ENCODE data around the gene TGFBR1. TPM values are rescaled to one million over a fixed set of nuclear protein-coding genes. Genes with fewer than 3 reads are reported as not detected.

TGFBR1 gene
- total and polyA plus RNA-seq, 2 donors = 14.9 to 120 TPM

GRCh38 chr9:99180662-99181061 is 75.7 kb downstream of the TGFBR1 start:
- DNase-seq (ENCODE audit: extremely low spot score) = no peak
- Histone ChIP-seq H3K4me3 (ENCODE audit: low read depth, low read length) (no peak overlapping the region), H3K27ac (ENCODE audit: low read depth) (no peak overlapping the region), H3K36me3 (ENCODE audit: insufficient read depth) (no peaks in the 10 kb centered on the region), H3K4me1 (ENCODE audit: insufficient read depth) (no peaks in the 10 kb centered on the region)
- 80% methylated on average over 9 of the region's 9 CpGs for WGBS

DNA sequence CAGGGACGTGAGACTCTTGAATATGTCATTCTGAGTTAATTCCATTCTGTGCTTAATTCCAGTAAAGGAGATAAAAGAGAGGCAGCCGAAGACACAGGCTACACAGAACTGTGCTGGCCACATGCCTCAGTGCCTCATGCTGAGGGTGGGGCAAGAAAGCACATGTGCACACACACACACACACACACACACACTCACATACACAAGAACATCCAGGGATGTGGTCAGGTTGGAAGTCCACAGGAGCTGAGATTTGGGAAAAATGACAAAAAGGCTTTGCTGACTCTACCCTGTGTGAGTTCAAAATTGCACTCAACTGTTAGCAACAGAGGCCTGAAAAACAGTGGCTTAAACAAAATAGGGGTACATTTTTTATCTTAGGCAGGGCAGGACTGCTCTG is 76.3 kb downstream of the TGFBR1 start:
- WGBS = 59% methylated on average over 2 of the region's 2 CpGs
- Histone ChIP-seq H3K36me3 (ENCODE audit: insufficient read depth) (no peaks in the 10 kb centered on the region), H3K27ac (ENCODE audit: low read depth) (no peak overlapping the region), H3K4me1 (ENCODE audit: insufficient read depth) (no peaks in the 10 kb centered on the region), H3K4me3 (ENCODE audit: low read depth, low read length) (no peak overlapping the region)
- no peak for DNase-seq (ENCODE audit: extremely low spot score)

- no peak for DNase-seq (ENCODE audit: extremely low spot score)
- Histone ChIP-seq H3K4me3 (ENCODE audit: low read depth, low read length) (no peak overlapping the region), H3K27ac (ENCODE audit: low read depth) (no peak overlapping the region), H3K4me1 (ENCODE audit: insufficient read depth) (no peaks in the 10 kb centered on the region), H3K36me3 (ENCODE audit: insufficient read depth) (no peaks in the 10 kb centered on the region)
- 81% methylated on average over 4 of the region's 4 CpGs for WGBS
Observed at GRCh38 chr9:99181621-99182020, 76.7 kb downstream of the TGFBR1 start.

GRCh38 chr9:99182356-99182755 is 77.4 kb downstream of the TGFBR1 start:
- 80% methylated on average over 3 of the region's 3 CpGs for WGBS
- Histone ChIP-seq H3K27ac (ENCODE audit: low read depth) (no peak overlapping the region), H3K4me1 (ENCODE audit: insufficient read depth) (no peaks in the 10 kb centered on the region), H3K36me3 (ENCODE audit: insufficient read depth) (no peaks in the 10 kb centered on the region), H3K4me3 (ENCODE audit: low read depth, low read length) (no peak overlapping the region)
- DNase-seq (ENCODE audit: extremely low spot score) = no peak

DNA sequence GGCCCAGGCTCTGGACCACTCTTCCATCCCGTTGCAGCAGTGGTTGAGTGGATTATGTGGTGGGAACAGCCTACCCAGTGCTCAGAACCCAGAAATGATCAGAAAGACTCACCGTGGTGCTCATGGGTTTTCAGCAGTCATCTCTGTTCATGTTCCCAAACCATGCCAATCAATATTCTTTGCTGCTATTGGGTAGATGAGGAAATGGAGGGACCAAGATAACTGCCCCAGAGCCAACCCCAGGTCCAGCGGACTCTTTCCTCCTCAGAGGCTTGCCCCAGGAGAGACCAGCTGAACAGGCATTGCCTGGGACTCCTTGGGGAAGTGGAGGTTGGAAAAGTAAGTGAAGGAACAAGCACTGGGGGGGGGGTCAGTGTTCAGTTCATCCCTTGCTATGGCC is 78.7 kb downstream of the TGFBR1 start:
- H3K36me3 ChIP-seq (ENCODE audit: insufficient read depth) = no peaks in the 10 kb centered on the region
- no peak overlapping the region for H3K27ac ChIP-seq (ENCODE audit: low read depth)
- no peaks in the 10 kb centered on the region for H3K4me1 ChIP-seq (ENCODE audit: insufficient read depth)
- DNase-seq (ENCODE audit: extremely low spot score) = no peak
- WGBS = 93% methylated on average over 3 of the region's 3 CpGs
- no peak overlapping the region for H3K4me3 ChIP-seq (ENCODE audit: low read depth, low read length)

DNA sequence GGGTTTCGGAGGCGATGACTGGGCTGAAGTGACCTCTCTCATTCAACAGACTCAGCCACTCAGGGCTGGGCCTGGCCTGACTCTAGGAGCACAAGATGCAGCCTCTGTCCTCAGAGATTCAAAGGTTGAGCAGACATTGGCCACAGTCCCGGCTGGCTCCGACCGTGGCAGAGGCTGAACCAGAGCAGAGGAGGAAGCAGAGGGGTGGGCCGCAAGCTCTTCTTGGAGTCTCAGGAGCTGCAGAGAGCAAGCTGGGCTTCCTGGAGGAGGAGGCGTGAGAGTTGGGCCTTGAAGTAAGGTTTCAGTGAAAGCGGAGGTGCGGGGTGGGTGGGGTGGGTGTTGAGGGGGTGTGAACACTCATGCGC is 79.2 kb downstream of the TGFBR1 start:
- H3K27ac ChIP-seq (ENCODE audit: low read depth) = no peak overlapping the region
- DNase-seq (ENCODE audit: extremely low spot score) = no peak
- no peak overlapping the region for H3K4me3 ChIP-seq (ENCODE audit: low read depth, low read length)
- H3K36me3 ChIP-seq (ENCODE audit: insufficient read depth) = no peaks in the 10 kb centered on the region
- WGBS = 61% methylated on average over 10 of the region's 10 CpGs
- no peaks in the 10 kb centered on the region for H3K4me1 ChIP-seq (ENCODE audit: insufficient read depth)

DNA sequence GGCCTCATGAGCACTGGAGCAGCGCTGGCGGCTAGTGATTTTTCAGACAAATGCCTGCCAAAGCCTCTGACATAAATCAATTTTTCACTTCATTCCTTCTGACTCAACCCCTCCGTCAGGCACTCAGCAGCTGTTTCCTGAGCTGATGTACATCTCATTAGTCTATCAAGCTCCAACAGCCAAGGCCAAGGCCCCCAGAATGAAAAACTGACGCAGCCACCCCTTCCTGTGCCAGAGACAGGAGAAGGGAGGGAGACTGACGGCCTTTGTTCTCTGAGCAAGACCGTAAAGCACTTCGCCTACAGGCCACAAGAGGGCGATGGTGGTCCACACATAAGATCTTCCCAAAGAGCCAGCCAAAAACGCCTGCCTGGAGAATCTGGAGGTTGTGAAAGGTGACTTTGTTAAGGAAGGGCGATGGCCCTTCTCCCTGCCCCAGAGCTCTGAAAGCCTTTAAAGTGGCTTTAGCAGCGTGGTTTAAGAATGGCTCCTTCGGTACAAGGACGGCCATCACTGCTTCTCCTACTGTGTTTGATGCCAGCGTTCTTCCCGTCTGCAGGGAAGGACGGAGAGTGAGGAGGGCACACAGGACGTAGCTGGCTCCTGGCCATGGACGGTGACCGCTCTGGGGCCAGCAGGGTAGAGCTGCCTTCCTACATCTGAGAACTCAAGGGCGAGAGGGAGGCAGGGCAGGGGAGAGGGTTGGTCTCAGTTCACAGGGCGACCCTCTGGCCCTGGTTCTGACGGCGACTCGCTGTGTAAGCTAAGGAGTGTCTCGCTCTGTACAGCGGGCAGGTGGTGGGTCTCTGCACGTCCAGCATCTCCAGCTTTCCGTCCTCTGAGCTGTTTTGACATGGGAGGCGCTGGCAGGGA is 79.8 kb downstream of the TGFBR1 start:
- no peak overlapping the region for H3K4me3 ChIP-seq (ENCODE audit: low read depth, low read length)
- WGBS = 29% methylated on average over 29 of the region's 29 CpGs
- no peaks in the 10 kb centered on the region for H3K36me3 ChIP-seq (ENCODE audit: insufficient read depth)
- no peak overlapping the region for H3K27ac ChIP-seq (ENCODE audit: low read depth)
- peak; percentile 81 for DNase-seq (ENCODE audit: extremely low spot score)
- no peaks in the 10 kb centered on the region for H3K4me1 ChIP-seq (ENCODE audit: insufficient read depth)

GRCh38 chr9:99185348-99185632 is 80.4 kb downstream of the TGFBR1 start:
- Histone ChIP-seq H3K4me3 (ENCODE audit: low read depth, low read length) (no peak overlapping the region), H3K4me1 (ENCODE audit: insufficient read depth) (no peaks in the 10 kb centered on the region), H3K36me3 (ENCODE audit: insufficient read depth) (no peaks in the 10 kb centered on the region), H3K27ac (ENCODE audit: low read depth) (no peak overlapping the region)
- no peak for DNase-seq (ENCODE audit: extremely low spot score)
- 82% methylated on average over 5 of the region's 5 CpGs for WGBS

- 88% methylated on average over 5 of the region's 5 CpGs for WGBS
- no peak for DNase-seq (ENCODE audit: extremely low spot score)
- no peak overlapping the region for H3K27ac ChIP-seq (ENCODE audit: low read depth)
- no peak overlapping the region for H3K4me3 ChIP-seq (ENCODE audit: low read depth, low read length)
- H3K36me3 ChIP-seq (ENCODE audit: insufficient read depth) = no peaks in the 10 kb centered on the region
- no peaks in the 10 kb centered on the region for H3K4me1 ChIP-seq (ENCODE audit: insufficient read depth)
Observed at GRCh38 chr9:99185934-99186333, 81.0 kb downstream of the TGFBR1 start.

GRCh38 chr9:99187311-99187710 is 82.4 kb downstream of the TGFBR1 start:
- Histone ChIP-seq H3K27ac (ENCODE audit: low read depth) (no peak overlapping the region), H3K36me3 (ENCODE audit: insufficient read depth) (no peaks in the 10 kb centered on the region), H3K4me1 (ENCODE audit: insufficient read depth) (no peaks in the 10 kb centered on the region), H3K4me3 (ENCODE audit: low read depth, low read length) (no peak overlapping the region)
- no peak for DNase-seq (ENCODE audit: extremely low spot score)
- WGBS = 85% methylated on average over 4 of the region's 4 CpGs

DNA sequence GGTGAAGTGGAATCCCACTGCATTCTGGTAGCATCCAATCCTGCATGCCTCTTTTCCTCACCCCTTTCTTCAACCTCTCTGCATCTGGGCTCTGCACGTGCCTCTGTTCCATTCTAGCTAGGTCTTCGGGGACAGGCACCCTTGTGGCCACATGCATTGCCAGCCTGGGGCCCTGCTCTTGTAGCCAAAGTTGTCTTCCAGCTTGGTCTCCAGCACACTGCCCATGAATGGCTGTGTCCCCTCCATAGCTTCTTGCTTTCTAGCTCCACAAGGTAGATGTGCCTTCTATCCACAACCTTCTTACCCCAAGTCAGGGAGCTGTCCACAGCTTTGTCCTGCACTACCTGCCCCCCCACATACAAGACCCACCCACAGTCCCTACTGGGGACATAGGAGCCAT is 84.3 kb downstream of the TGFBR1 start:
- Histone ChIP-seq H3K27ac (ENCODE audit: low read depth) (no peak overlapping the region), H3K4me3 (ENCODE audit: low read depth, low read length) (no peak overlapping the region), H3K36me3 (ENCODE audit: insufficient read depth) (no peaks in the 10 kb centered on the region), H3K4me1 (ENCODE audit: insufficient read depth) (no peaks in the 10 kb centered on the region)
- WGBS = 76% methylated on average over 2 of the region's 2 CpGs
- no peak for DNase-seq (ENCODE audit: extremely low spot score)

GRCh38 chr9:99189887-99190596 is 85.1 kb downstream of the TGFBR1 start:
- H3K4me3 ChIP-seq (ENCODE audit: low read depth, low read length) = no peak overlapping the region
- DNase-seq (ENCODE audit: extremely low spot score) = no peak
- H3K27ac ChIP-seq (ENCODE audit: low read depth) = no peak overlapping the region
- no peaks in the 10 kb centered on the region for H3K4me1 ChIP-seq (ENCODE audit: insufficient read depth)
- WGBS = 59% methylated on average over 8 of the region's 8 CpGs
- no peaks in the 10 kb centered on the region for H3K36me3 ChIP-seq (ENCODE audit: insufficient read depth)

DNA sequence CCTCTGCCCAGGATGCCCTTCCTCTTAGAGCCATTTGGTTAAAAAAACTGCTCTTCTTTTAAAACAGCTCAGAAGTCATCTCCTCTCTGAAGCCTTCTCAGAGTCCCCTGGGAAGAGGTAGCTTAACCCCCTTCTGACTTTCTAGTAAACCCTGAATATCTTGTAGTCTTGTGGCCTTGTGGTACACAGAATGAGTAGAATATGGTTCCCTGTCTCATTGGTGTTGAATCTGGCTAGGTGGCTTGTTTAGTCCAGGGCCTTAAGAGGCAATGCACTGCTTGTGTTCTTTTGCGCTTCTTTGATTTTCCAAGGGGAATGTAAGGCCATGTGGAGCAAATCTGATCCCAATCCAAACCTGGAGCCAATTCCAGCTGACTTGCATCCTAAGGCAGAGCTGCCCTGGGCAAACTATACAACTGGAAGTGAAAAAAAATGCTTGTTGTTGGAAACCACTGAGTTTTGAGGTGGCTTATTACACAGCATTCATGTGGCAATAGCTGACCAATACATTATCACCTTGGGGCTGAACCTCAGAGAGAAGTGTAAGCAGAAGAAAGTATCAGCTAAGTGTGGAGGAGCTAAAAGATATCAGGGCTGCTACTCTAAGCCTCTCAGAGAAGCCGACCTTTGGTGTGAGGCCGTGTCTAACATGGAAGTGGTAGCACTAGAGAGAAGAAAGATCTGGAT is 85.8 kb downstream of the TGFBR1 start:
- DNase-seq (ENCODE audit: extremely low spot score) = no peak
- Histone ChIP-seq H3K27ac (ENCODE audit: low read depth) (no peak overlapping the region), H3K4me1 (ENCODE audit: insufficient read depth) (no peaks in the 10 kb centered on the region), H3K4me3 (ENCODE audit: low read depth, low read length) (no peak overlapping the region), H3K36me3 (ENCODE audit: insufficient read depth) (no peaks in the 10 kb centered on the region)
- WGBS = 98% methylated on average over 3 of the region's 3 CpGs

Data from urinary bladder (tissue), 4 donors.